Measurements from ENCODE around the gene CIDEB. TPM values are rescaled to one million over a fixed set of nuclear protein-coding genes. Genes with fewer than 3 reads are reported as not detected.

The CIDEB gene
- total and polyA plus RNA-seq, 2 of the 8 experiments (the other 6 are each of a cell fraction or from before 2014, with no cell fraction given) = 0.11 TPM; not detected in 1

GRCh38 chr14:24279301-24280186, 28.2 kb downstream of the CIDEB start:
- no peak for DNase-seq (ENCODE audit: low read depth in 1 of 2, low spot score in 2 of 2)
- Histone ChIP-seq H3K4me2 (ENCODE audit: insufficient read depth in 1 of 2, low read depth in 2 of 2, low read length in 2 of 2) (no peak overlapping the region), H2BK5ac (ENCODE audit: low read depth, low read length) (no peak overlapping the region), H3K23ac (ENCODE audit: insufficient read length) (no peak overlapping the region), H2BK120ac (replicated peaks; ENCODE audit: low read depth, low read length) (no peak overlapping the region), H4K8ac (ENCODE audit: extremely low read depth, insufficient read depth, low read length) (no peak overlapping the region), H2BK15ac (ENCODE audit: low read length) (no peak overlapping the region), H2AFZ (ENCODE audit: low read length) (no peak overlapping the region), H3K4ac (replicated peaks; ENCODE audit: insufficient read length, low read depth, low read length) (no peak overlapping the region), H3K36me3 (ENCODE audit: control insufficient read depth in 2 of 4, insufficient read depth in 4 of 4, low read length in 3 of 4) (no peaks in the 10 kb centered on the region), H4K20me1 (replicated peaks in 1 of 2; ENCODE audit: control insufficient read depth in 1 of 2, insufficient read depth in 2 of 2, low read length in 2 of 2) (peaks cover 0 to 3% of the 10 kb centered on the region in 2 experiments), H4K5ac (ENCODE audit: insufficient read length, low read depth, low read length) (no peak overlapping the region), H3K18ac (ENCODE audit: extremely low read depth, low read length) (no peak overlapping the region), H3K9ac (replicated peaks in 1 of 4; ENCODE audit: extremely low read depth in 1 of 4, low read depth in 3 of 4, low read length in 3 of 4) (no peak overlapping the region; a peak in 1 of 7 replicates), H3K79me2 (ENCODE audit: control insufficient read depth in 1 of 2, insufficient read depth in 2 of 2, low read length in 2 of 2) (no peaks in the 10 kb centered on the region), H3K79me1 (ENCODE audit: low read depth, low read length) (no peaks in the 10 kb centered on the region; the same call in 1 of the 2 replicates), H3K27me3 (replicated peaks in 1 of 4; ENCODE audit: control insufficient read depth in 3 of 4, extremely low read depth in 1 of 4, insufficient read depth in 3 of 4, low read length in 3 of 4) (no peaks in the 10 kb centered on the region), H3K14ac (ENCODE audit: insufficient read length) (no peak overlapping the region), H3K56ac (replicated peaks; ENCODE audit: insufficient read length, low read depth, low read length) (no peak overlapping the region), H3K9me3 (ENCODE audit: insufficient read depth in 2 of 2, low read depth in 1 of 2, low read length in 1 of 2) (no peaks in the 10 kb centered on the region), H2BK12ac (ENCODE audit: low read depth, low read length) (no peak overlapping the region), H2AK5ac (ENCODE audit: low read depth, low read length) (no peak overlapping the region), H3K23me2 (ENCODE audit: low read depth, low read length) (no peaks in the 10 kb centered on the region), H3K4me1 (replicated peaks in 1 of 4; ENCODE audit: control insufficient read depth in 3 of 4, insufficient read depth in 4 of 4, low read length in 3 of 4) (no peaks in the 10 kb centered on the region), H3K27ac (ENCODE audit: low read depth, low read length) (no peak overlapping the region), H4K91ac (replicated peaks; ENCODE audit: insufficient read length, low read length) (no peak overlapping the region), H3K4me3 (ENCODE audit: extremely low read depth in 1 of 4, insufficient read depth in 2 of 4, low read depth in 3 of 4, low read length in 4 of 4) (no peak overlapping the region), H2BK20ac (ENCODE audit: low read length) (no peak overlapping the region)
- no peak for FAIRE-seq
- WGBS, 2 experiments (ENCODE audit: extremely low coverage in 1 of 2, insufficient coverage in 1 of 2, insufficient read length in 1 of 2, insufficient replicate concordance in 2 of 2, low coverage in 1 of 2, low lambda C conversion rate in 2 of 2, missing lambda C conversion rate in 1 of 2) = 80% methylated on average over 11 of the region's 11 CpGs; no CpG with 5 or more reads in 1 of the 2 experiments
- POLR2A ChIA-PET (ENCODE audit: partially characterized antibody) = interaction anchor here (0.9 to 3.5 kb wide), 7 partner anchors 8 to 103 kb away, joined by 3 to 25 read pairs (median 4); partner anchors contain the start of genes CHMP4A and RABGGTA
- CTCF ChIA-PET (ENCODE audit: partially characterized antibody) = interaction anchor here (0.7 to 11.5 kb wide), 12 partner anchors 8 to 152 kb away, joined by 3 to 137 read pairs (median 8); partner anchors contain the start of genes CIDEB, DHRS1, LTB4R2 and NOP9
- TF ChIP-seq FOSL1 (IDR thresholded peaks at IDR 0.05; ENCODE audit: insufficient read depth, low read depth, low read length) (no peak), CTBP2 (IDR thresholded peaks at IDR 0.05; ENCODE audit: borderline replicate concordance, insufficient read depth, insufficient read length, low read length) (no peak), CHD2 (IDR thresholded peaks at IDR 0.05; ENCODE audit: low read length) (no peak), POLR2A (IDR thresholded peaks at IDR 0.05; ENCODE audit: control extremely low read depth in 1 of 2, low read depth in 2 of 2, low read length in 2 of 2) (no peak), RAD21 (IDR thresholded peaks at IDR 0.05 in 1 of 2, conservative IDR thresholded peaks at IDR 0.05 in 1 of 2; ENCODE audit: low read depth in 2 of 2, low read length in 2 of 2) (peak; percentile 10 to 28; a peak in 2 of 4 replicates), MAX (IDR thresholded peaks at IDR 0.05) (no peak), CTCF (IDR thresholded peaks at IDR 0.05; ENCODE audit: control extremely low read depth in 1 of 3, insufficient read depth in 1 of 3, low read depth in 1 of 3, low read length in 3 of 3) (peak; percentile 27 to 52 (median 51); a peak in 2 of 4 replicates), KDM1A (IDR thresholded peaks at IDR 0.05; ENCODE audit: borderline replicate concordance, low read length) (no peak)
